GM19023 (cell line): ENCODE data around the gene ANAPC16.
"Not testable (repeated sequence)": the region's sequence is repeated elsewhere in the genome, so short reads cannot be mapped to it uniquely, and the experiment has no call there.

ENCODE experiments used
- ATAC-seq: cut with Tn5 transposase; IDR thresholded peaks from one replicate; pipeline ENCODE4 v1.9.1; 2021; ENCODE audit warnings: mild to moderate bottlenecking, moderate library complexity; ENCODE audit not compliant: unreplicated experiment

Gene ANAPC16

DNA sequence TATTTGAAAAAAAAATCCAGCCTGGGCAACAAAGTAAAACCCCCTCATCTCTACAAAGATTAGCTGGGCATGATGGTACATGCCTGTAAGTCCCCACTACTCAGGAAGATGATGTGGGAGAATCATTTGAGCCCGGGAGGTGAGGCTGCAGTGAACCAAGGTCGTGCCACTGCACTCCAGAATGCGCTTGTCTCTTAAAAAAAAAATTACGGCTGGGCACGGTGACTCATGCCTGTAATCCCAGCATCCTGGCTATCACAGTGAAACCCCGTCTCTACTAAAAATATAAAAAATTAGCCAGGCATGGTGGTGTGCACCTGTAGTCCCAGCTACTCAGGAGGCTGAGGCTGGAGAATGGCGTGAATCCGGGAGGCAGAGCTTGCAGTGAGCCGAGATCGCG is 4.4 kb upstream of the ANAPC16 start:
- not testable (repeated sequence) for ATAC-seq

- ATAC-seq, result not testable (repeated sequence)
Measured at GRCh38 chr10:72211832-72212231, 4.0 kb upstream of the ANAPC16 start.

DNA sequence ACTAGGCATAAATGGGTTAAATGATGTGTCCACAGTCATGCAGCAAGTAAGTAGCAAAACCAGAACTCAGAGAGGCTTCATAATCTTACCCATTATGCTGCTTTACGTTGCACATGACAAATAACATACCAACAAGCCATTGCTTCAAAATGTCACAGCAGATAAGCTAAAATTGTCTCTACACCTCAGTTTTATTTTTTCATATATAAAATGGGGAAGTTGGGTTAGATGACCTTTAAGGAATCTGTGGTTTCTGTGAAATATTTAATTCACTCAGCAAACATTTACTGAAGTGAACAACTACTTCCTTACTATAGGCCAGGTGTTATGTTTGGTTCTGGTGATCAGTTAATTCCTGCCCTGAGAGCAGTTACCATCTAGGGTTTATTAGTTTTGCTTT is 2.5 kb downstream of the ANAPC16 start:
- ATAC-seq, result no peak

- no peak for ATAC-seq
Measured at GRCh38 chr10:72218726-72219125, 2.9 kb downstream of the ANAPC16 start.

DNA sequence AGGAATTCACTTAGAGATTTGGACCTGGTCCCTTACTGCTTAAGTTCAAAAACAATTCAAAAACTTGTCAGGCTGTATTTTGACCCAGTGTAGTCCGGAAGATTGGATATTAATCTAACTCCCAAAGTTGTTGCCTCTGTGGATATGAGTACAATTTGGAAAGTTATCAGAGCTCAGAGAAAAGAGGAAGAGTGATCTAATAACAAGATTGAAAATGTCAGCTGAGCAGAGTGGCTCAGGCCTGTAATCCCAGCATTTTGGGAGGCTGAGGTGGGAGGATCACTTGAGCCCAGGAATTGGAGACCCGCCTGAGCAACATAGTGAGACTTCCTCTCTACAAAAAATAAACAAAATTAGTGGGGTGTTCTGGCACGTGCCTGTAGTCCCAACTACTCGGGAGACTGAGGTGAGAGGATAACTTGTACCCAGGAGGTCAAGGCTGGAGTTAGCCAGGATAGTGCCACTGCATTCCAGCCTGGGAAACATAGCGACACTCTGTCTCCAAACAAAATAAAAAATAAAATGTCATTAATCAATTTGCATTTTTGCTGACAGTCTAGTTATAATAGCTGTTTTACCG is 3.5 kb downstream of the ANAPC16 start:
- no peak for ATAC-seq

GRCh38 chr10:72220637-72221036 is 4.8 kb downstream of the ANAPC16 start:
- ATAC-seq, result no peak

DNA sequence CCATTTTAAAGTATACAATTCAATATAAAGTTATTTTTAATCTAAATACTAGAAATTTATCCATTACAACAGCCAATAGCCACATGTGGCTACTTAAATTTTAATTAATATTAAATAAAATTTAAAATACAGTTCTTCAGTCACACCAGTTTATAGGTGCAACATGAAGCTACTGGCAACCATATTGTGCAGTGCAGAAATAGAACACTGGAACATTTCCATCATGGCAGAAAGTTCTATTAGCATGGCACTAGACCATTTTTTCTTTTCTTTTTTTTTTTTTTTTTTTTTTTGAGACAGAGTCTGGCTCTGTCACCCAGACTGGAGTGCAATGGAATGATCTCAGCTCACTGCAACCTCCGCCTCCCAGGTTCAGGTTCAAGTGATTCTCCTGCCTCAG is 5.5 kb downstream of the ANAPC16 start:
- ATAC-seq, result no peak

GRCh38 chr10:72223743-72224101 is 7.9 kb downstream of the ANAPC16 start:
- ATAC-seq, result no peak

GRCh38 chr10:72224191-72224590 is 8.4 kb downstream of the ANAPC16 start:
- ATAC-seq, result not testable (repeated sequence)

- ATAC-seq, result no peak
Measured at GRCh38 chr10:72226418-72227027, 10.7 kb downstream of the ANAPC16 start.

DNA sequence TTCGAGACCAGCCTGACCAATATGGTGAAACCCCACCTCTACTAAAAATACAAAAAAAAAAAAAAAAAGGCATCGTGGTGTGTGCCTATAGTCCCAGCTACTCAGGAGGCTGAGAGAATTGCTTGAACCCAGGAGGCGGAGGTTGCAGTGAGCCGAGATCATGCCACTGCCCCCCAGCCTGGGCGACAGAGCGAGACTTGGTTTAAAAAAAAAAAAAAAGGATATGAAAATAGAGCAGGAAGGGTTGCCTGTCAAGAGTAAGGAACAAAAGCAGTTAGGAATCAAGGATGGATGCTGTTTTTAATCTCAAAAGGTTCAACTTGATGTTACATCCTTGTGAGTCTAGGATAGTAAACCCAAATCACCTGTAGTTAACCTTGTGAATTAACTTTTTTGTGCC is 12.0 kb downstream of the ANAPC16 start:
- no peak for ATAC-seq

- no peak for ATAC-seq
Measured at GRCh38 chr10:72228318-72228751, 12.5 kb downstream of the ANAPC16 start.

GRCh38 chr10:72229261-72230251 is 13.7 kb downstream of the ANAPC16 start:
- ATAC-seq, result no peak

- no peak for ATAC-seq
Measured at GRCh38 chr10:72233621-72234020, 17.8 kb downstream of the ANAPC16 start.

DNA sequence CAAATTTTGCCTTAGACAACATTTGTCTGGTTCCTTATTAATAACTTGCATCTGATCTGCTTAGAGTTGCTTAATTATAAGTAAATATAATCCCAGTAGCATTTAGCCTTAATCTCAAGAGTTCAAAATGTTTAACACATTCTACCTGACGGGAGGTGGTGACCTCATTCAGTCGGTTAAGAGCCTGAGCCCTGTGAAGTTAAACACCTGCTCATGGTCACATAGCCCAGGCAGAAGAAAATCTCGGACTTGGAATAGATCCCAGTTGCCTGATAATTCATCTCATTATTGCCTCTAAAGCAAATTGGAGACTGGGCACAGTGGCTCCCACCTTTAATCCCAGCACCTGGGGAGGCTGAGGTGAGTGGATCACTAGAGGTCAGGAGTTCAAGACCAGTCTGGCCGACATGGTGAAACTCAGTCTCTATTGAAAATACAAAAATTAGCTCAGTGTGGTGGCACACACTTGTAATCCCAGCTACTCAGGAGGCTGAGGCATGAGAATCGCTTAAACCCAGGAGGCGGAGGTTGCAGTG is 18.8 kb downstream of the ANAPC16 start:
- no peak for ATAC-seq

DNA sequence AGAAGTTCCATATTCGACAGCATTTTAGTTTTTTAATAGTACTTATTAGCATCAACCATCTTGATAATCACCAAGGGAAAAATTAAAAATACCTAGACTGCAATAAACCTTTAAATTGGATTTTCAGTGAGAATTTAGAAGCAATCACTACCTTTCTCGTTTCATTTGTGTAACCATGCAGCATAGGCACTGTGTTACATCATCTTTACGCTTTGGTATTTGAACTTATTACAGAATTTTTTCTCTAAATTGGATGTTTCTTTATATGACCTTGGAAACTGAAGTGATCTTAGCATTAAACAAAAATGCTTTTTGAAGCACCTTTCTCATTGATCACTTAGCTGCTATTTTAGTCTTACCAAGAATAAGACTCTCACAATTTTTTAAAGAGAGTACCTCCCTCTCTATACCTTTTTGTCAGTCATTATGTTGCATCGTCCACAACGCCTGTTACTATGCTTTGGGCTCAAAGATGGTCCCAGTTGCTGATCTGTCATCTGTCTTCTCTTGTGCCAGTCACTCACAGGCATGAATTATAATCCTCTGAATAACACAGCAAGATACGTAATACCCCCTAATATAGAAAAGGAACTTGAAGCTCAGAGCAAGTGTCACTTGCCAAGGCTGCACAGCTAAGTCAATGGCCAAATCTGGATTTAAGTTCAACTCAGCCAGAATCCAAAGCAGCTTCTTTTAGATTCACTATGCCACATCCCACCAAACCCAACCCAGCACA is 19.9 kb downstream of the ANAPC16 start:
- no peak for ATAC-seq

GRCh38 chr10:72238392-72239175 is 22.8 kb downstream of the ANAPC16 start:
- no peak for ATAC-seq

GRCh38 chr10:72239409-72239808 is 23.6 kb downstream of the ANAPC16 start:
- no peak for ATAC-seq

DNA sequence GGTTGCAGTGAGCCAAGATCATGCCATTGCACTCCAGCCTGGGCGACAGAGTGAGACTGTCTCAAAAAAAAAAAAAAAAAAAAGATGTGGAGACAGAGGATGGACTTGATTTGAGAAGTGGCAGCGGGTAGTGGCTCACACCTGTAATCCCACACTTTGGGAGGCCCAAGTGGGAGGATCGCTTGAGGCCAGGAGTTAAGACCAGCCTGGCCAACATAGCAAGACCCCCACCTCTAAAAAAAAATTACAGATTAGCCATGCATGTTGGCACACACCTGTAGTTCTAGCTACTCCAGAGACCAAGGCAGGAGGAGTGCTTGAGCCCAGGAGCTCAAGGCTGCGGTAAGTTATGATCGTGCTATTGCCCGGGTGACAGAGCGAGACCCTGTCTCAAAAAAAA is 24.6 kb downstream of the ANAPC16 start:
- no peak for ATAC-seq

DNA sequence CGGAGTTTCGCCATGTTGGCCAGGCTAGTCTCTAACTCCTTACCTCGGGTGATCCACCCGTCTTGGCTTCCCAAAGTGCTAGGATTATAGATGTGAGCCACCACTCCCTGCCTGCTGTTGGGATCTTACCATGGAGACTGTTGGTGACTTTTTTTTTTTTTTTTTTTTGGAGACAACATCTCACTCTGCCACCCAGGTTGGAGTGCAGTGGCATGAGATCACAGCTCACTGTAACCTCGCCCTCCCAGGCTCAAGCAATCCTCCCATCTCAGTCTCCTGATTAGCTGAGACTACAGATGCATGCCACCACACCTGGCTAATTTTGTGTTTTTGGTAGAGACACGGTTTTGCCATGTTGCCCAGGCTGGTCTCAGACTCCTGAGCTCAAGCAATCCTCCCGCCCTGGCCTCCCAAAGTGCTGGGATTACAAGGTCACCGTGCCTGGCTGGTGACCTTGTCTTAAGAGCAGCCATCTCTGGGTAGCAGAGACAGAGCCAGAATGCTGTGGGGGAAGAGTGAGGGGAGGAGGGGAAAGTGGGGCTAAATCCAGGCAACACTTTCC is 26.0 kb downstream of the ANAPC16 start:
- no peak for ATAC-seq
